ENCODE measurements around the gene MIA.
"Not testable (repeated sequence)": the region's sequence is repeated elsewhere in the genome, so short reads cannot be mapped to it uniquely, and the experiment has no call there.

Gene MIA

DNA sequence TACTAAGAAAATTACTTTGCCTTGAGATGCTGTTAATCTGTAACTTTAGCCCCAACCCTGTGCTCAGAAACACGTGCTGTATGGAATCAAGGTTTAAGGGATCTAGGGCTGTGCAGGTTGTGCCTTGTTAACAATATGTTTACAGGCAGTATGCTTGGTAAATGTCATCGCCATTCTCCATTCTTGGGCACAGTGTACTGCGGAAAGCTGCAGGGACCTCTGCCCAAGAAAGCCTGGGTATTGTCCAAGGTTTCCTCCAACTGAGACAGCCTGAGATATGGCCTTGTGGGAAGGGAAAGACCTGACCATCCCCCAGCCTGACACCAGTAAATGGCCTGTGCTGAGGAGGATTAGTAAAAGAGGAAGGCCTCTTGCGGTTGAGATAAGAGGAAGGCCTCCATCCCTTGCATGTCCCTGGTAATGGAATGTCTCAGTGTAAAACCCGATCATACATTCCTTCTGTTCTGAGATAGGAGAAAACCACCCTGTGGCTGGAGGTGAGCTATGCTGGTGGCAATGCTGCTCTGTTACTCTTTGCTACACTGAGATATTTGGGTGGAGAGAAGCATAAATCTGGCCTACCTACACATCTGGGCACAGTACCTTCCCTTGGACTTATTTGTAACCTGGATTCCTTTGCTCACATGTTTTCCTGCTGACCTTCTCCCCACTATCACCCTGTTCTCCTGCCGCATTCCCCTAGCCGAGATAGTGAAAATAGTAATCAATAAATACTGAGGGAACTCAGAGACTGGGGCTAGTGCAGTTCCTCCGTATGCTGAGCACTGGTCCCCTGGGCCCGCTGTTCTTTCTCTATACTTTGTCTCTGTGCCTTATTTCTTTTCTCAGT lies 47.6 kb downstream of the MIA start:
- DNase-seq (ENCODE audit: low read depth) = not testable (repeated sequence)

DNA sequence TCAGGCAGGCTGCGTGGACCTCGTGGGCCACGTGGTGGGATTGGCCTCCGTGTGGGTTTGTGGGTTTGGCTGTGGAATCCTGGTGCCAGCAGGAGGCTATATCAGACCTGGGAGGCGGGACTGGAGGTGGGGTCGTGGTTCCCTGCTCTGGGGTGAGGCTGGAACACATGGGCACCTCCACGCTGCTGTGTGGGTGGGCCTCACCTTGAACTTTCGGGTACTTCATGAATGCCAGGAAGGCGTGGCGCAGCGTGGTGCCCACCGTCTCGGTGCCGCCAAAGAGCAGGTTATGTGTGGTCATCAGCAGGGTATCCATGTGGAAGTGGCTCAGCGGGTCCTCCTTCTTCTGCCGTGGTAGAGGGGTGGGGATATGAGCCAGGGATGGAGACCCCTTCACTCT lies 49.6 kb downstream of the MIA start:
- not testable (repeated sequence) for DNase-seq (ENCODE audit: low read depth)

DNA sequence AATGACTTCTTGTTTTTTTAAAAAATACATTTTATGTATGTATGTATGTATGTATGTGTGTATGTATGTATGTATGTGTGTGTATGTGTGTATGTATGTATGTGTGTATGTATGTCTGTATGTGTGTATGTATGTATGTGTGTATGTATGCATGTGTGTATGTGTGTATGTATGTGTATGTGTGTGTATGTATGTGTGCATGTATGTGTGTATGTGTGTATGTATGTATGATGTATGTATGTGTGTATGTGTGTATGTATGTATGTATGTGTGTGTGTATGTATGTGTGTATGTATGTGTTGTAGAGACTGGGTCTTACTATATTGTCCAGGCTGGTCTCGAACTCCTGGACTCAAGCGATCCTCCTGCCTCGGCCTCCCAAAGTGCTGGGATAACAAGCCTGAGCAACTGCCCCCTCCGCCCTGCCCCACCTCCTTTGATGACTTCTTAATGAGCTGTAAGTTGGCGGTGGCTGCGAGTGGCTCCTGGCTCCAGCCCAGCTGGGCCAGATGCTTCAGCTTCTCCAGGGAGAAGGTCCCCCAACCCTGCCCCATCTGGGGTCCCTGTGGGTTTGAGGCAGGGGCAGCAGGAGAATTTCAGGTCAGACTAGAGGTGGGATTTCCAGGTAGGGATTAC lies 50.3 kb downstream of the MIA start:
- not testable (repeated sequence) for DNase-seq (ENCODE audit: low read depth)

DNA sequence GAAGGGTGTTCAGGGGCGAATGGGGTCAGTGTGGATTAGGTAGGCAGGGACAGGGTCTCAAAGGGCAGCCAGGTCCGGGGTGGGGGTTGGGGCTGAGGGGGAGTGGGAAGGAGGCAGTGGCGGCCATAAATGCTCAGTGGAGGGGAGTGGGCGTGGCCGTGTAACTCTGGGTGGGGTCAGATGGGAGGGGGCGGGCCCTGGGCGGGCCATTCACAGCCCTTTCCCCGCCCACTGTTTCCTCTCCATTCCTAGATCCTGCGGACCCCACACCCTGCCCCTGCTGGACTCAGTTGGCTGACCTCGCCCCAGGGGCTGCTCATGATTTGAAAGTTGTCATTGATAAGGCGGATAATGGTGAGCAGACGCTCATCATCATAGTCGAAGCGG lies 51.0 kb downstream of the MIA start:
- not testable (repeated sequence) for DNase-seq (ENCODE audit: low read depth)

DNA sequence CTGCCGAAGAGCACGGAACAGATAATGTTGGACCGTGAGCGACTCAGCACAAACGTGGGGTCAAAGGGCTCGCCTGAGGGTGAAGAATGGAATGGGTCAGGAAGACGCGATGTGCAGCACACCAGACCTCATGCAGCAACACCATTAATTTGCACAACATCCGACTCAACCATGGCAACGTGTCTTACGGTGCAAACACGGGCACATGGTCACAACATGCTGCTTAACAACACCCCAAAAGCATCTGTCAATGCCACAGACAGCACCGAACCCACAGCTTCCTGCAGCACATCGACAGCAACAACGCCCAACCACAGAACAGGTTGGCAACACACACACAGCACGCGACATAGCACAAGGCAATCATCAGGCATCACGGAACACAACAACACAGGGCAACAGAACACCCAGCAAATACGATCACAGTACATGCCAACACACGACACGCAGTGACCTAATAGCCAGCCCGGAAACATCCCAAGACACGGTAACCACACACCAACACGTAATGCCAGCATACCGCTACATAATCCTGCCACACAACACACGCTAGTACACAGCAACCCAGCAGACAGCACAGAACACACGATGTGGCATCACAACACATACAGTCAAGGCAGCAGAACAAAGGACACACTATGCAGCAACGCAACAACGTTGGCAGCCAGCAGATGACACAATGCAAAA lies 51.5 kb downstream of the MIA start:
- DNase-seq (ENCODE audit: low read depth) = not testable (repeated sequence)
